H4 (cell line): ENCODE results near the gene MAGI2. TPM values are rescaled to one million over a fixed set of nuclear protein-coding genes. Genes with fewer than 3 reads are reported as not detected.

Experiments
- DNase-seq: peaks from one replicate; pipeline ENCODE4 v3.0.0-alpha.2; 2015; ENCODE audit warnings: low spot score
- total RNA-seq: library from RNA; depleted of rRNA; stranded (reverse); fragments of >200 nt; shearing (Covaris generic); gene quantifications from 2 replicates; pipeline ENCODE4 v1.2.3, GENCODE V29; 2014

The MAGI2 gene
- total RNA-seq, 1 experiment from 2014 or later: 1.8 TPM

- DNase-seq: no peak
These were observed 1362.9 kb downstream of the MAGI2 start for GRCh38 chr7:78090616-78091015.

GRCh38 chr7:78083476-78084120 is 1369.9 kb downstream of the MAGI2 start:
- no peak for DNase-seq

- no peak for DNase-seq
These were observed 1370.9 kb downstream of the MAGI2 start for GRCh38 chr7:78082556-78082955.

DNA sequence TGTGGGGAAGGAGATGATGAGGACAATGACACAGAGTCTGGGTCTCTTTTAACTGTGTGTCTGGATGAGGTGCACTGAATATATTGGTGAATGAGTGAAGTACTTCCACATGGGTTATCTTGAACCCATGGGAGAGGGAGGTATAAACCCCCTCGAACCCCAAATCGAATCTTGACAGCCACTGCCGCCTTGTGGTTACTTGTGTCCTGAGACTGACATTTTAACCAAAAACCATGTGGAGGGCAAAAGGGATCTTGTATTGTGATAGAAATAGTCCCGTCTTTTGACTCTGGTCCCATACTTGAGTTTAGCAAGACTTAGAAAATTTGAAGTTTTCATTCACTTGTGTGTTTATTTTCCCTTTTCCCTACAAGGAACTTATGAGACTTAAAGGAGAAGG is 1371.6 kb downstream of the MAGI2 start:
- no peak for DNase-seq

DNA sequence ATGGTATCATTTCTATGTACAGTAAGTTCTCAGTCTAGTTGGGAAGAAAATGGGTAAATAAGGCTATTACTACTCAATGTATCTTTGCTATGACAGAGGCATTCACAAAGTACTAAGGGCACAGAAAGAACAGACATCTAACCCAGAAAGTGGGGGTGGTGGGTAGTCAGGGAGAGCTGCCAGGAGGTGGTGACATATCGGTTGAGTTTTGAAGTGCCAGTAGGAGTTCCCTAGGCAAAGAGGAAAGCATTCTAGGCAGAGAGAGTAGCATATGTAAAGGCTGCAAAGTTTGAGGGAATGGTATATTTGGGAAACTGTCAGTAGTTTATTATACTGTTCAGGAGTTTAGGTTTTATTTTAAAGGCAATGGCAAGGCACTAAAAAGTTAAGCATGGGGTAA is 1372.1 kb downstream of the MAGI2 start:
- DNase-seq: no peak

DNA sequence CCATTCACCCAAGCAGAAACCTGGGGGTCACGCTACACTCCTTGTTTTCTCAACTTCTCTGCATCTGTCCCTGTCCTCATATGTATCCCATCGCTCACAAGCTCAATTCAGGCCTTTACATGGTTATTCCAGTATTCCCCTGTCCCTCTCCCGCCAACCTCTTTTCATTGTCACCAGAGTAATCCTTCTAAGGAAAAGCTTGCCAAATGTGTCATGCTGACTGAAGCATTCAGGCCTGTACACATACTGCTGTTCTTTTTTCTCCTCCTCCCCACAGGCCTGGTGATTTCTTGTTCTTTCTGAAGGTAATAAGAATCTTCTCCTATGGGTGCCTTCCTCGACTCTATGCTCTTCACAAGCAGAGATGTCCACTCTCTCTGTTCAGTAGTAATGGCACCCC is 1372.7 kb downstream of the MAGI2 start:
- no peak for DNase-seq

DNA sequence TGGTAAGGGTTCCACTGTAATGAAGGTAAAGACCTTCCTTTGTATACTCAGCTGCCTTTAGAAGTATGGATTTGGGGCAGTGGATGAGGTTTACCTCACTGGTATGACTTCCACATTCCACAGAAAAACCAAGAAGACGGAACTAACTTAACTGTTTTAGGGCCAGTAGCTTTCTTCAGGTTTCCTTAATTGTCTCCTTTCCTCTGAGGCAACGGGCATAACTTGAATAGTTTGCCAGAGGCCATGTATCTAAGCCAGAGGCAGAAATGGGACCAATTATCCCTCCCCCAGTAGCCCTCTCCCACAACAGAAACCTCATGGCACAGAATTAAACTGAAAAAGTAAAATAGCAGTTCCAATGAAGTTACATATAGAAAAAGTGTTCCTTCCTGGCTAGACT is 1373.2 kb downstream of the MAGI2 start:
- DNase-seq: no peak

DNA sequence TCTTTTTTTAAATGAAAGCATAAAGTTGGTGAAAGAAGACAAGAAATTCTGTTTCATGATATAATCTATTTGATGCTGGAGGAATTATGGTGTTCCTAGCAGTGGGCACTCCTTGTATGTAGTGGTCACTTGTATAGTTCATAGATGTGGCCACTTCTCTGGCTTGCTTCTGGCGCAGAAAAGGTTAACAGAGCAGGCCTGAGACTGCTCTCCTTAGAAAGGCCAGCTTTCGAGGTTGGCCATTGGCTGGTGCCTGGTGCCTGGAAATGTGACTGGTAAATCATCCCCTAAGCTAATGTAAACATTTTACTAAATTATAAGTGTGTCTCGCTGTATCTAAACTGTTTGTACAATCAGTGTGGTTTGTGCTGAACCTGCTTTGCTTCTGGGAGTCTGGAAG is 1378.8 kb downstream of the MAGI2 start:
- no peak for DNase-seq

DNA sequence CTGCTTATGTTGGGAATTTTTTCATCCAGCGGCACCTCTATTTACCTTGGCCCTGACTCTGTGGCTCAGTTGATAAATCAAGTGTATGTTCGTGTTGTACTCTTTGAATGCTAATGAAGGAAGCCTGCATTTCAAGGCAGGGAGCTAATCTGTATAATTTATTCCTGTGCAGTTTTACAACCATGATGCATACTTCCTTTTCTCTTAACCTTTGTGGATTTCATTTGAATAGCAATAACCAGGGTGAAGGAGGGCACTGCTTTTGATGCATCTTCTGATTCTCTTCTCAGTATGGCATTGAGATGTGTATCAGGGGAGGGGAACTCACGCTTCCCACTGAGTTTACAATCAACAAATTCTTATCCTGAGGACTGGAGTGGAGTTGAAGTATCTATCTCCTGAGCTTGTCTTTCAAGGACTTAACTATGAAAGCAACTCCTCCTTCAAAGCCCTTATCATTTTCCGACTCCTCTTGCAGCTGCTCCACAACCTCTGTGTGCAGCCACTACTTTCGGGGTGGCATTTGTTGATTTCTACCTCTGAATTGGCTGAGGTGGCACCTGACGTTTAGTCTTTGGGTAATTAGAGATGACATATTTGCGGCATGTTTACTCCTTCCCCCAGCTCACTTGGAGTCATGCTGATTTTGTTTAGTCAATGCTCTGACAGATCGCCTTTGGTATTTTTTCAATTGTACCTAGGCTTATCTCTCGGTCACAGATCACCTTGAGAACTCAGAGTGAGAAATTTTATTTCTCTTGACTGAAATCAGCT is 1379.7 kb downstream of the MAGI2 start:
- DNase-seq: no peak

GRCh38 chr7:78072201-78072590 is 1381.3 kb downstream of the MAGI2 start:
- no peak for DNase-seq

GRCh38 chr7:78071491-78072200 is 1381.8 kb downstream of the MAGI2 start:
- no peak for DNase-seq

- DNase-seq: no peak
These were observed 1386.9 kb downstream of the MAGI2 start for GRCh38 chr7:78066599-78066998.

DNA sequence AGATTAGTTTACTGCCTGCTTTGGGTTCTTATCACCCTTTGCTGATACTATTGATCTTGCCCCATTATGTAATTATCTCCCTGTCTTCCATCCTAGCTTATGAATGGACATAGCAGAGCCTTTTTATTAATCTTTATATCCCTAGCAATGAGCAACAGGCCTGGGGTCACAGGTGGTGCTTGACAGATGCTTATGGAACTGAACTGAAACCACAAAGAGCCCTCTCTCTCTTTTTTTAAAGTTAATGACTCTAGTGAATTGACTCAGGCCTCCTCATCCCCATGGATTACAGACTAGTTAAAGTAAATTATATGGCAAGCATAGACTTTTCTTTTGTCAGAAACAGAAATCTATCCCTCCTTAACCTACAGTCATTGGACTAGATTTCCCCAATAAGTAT is 1389.7 kb downstream of the MAGI2 start:
- no peak for DNase-seq

- DNase-seq: no peak
These were observed 1391.3 kb downstream of the MAGI2 start for GRCh38 chr7:78062214-78062613.

- no peak for DNase-seq
These were observed 1395.9 kb downstream of the MAGI2 start for GRCh38 chr7:78057571-78057970.

GRCh38 chr7:78055599-78055998 is 1397.9 kb downstream of the MAGI2 start:
- no peak for DNase-seq

- no peak for DNase-seq
These were observed 1398.4 kb downstream of the MAGI2 start for GRCh38 chr7:78055001-78055573.

- DNase-seq: no peak
These were observed 1401.4 kb downstream of the MAGI2 start for GRCh38 chr7:78052112-78052511.

DNA sequence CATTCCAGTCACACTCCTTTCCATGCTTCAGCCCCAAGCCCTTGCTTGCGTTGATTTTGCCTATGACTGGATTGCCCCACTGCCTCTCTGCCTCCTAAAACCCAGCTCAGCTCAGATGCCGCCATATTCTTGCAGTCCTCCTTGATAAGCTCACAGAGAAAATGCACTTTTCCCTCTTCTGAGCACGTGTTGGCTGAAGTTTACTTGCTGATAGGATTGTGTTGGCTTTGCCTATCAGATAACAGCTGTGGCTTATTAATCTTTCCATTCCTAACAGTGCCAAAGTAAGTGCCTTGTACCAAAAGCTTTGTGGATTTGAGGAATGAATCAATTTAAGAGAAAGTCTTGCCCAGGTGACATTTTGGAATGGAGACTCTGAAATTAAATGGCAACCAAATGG is 1405.7 kb downstream of the MAGI2 start:
- DNase-seq: no peak

GRCh38 chr7:78043159-78043558 is 1410.3 kb downstream of the MAGI2 start:
- no peak for DNase-seq

- no peak for DNase-seq
These were observed 1412.0 kb downstream of the MAGI2 start for GRCh38 chr7:78041423-78041822.
